Mesenchymal stem cell (in vitro differentiated cells and primary cell): ENCODE measurements around the gene EARS2.
A peak's percentile ranks its signal among the peaks of the same experiment; 100 is the strongest.

ENCODE experiments used
- DNase-seq: peaks from one replicate; pipeline ENCODE4 v3.0.0-alpha.2; 2013
- H2AFZ ChIP-seq: one replicate; pipeline ENCODE4 v1.6.1; 2013; ENCODE audit warnings: low read depth, mild to moderate bottlenecking, control low read depth, inconsistent platforms, low read length, moderate library complexity
- H2AK5ac ChIP-seq: 2 replicates; pipeline ENCODE4 v1.6.1; 2013; ENCODE audit warnings: low read length, moderate library complexity, mild to moderate bottlenecking, inconsistent platforms; ENCODE audit not compliant: severe bottlenecking
- H2BK120ac ChIP-seq: one replicate; pipeline ENCODE4 v1.6.1; 2013; ENCODE audit warnings: low read depth, mild to moderate bottlenecking, inconsistent platforms, low read length, moderate library complexity
- H2BK12ac ChIP-seq, 2 experiments: one replicate each; pipeline ENCODE4 v1.6.1; 2013; ENCODE audit warnings: inconsistent platforms in 2 of 2, low read length in 2 of 2, mild to moderate bottlenecking in 2 of 2, moderate library complexity in 2 of 2, control low read depth in 1 of 2
- H2BK15ac ChIP-seq: one replicate; pipeline ENCODE4 v1.6.1; 2013; ENCODE audit warnings: mild to moderate bottlenecking, low read depth, inconsistent platforms; ENCODE audit not compliant: poor library complexity, severe bottlenecking
- H2BK5ac ChIP-seq: 2 replicates; pipeline ENCODE4 v1.6.1; 2013; ENCODE audit warnings: low read depth, mild to moderate bottlenecking, low read length, control low read depth, inconsistent platforms; ENCODE audit not compliant: poor library complexity, severe bottlenecking
- H3K14ac ChIP-seq, 2 experiments: one replicate each; pipeline ENCODE4 v1.6.1; 2013; ENCODE audit warnings: inconsistent platforms in 2 of 2, low read length in 2 of 2, control low read depth in 1 of 2, mild to moderate bottlenecking in 1 of 2, moderate library complexity in 1 of 2
- H3K18ac ChIP-seq, 2 experiments: one replicate each; pipeline ENCODE4 v1.6.1; 2013; ENCODE audit warnings: inconsistent platforms in 2 of 2, low read length in 2 of 2, control low read depth in 1 of 2, low read depth in 1 of 2, mild to moderate bottlenecking in 1 of 2
- H3K23ac ChIP-seq, 2 experiments: one replicate each; pipeline ENCODE4 v1.6.1; 2013; ENCODE audit warnings: inconsistent platforms in 2 of 2, low read length in 2 of 2, mild to moderate bottlenecking in 2 of 2, moderate library complexity in 2 of 2, control low read depth in 1 of 2
- H3K27ac ChIP-seq: 2 replicates; pipeline ENCODE4 v1.5.1; 2013; ENCODE audit warnings: mild to moderate bottlenecking, moderate library complexity, low read length, control low read depth, inconsistent platforms; ENCODE audit not compliant: poor library complexity, severe bottlenecking
- H3K27me3 ChIP-seq, 2 experiments: 2 replicates each; pipeline versions ENCODE4 v1.6.1 to v1.7.0; 2013; ENCODE audit warnings: low read length in 2 of 2, mild to moderate bottlenecking in 2 of 2, moderate library complexity in 2 of 2, control low read depth in 1 of 2, inconsistent platforms in 1 of 2; ENCODE audit not compliant: control insufficient read depth in 1 of 2, insufficient read depth in 1 of 2
- H3K36me3 ChIP-seq, 2 experiments: 2 replicates each; pipeline versions ENCODE4 v1.6.1 to v1.7.0; 2013; ENCODE audit warnings: low read length in 2 of 2, control low read depth in 1 of 2, inconsistent platforms in 1 of 2, low read depth in 1 of 2, mild to moderate bottlenecking in 1 of 2; ENCODE audit not compliant: insufficient read depth in 2 of 2, control insufficient read depth in 1 of 2
- H3K4ac ChIP-seq, 2 experiments: one replicate each; pipeline ENCODE4 v1.6.1; 2013; ENCODE audit warnings: inconsistent platforms in 2 of 2, low read length in 2 of 2, mild to moderate bottlenecking in 2 of 2, moderate library complexity in 2 of 2, control low read depth in 1 of 2, low read depth in 1 of 2
- H3K4me1 ChIP-seq: 2 replicates; pipeline ENCODE4 v1.6.1; 2013; ENCODE audit warnings: low read depth, low read length, control low read depth; ENCODE audit not compliant: control insufficient read depth, insufficient read depth
- H3K4me2 ChIP-seq: 2 replicates; pipeline ENCODE4 v1.6.1; 2013; ENCODE audit warnings: low read length, mild to moderate bottlenecking, inconsistent platforms; ENCODE audit not compliant: poor library complexity, severe bottlenecking
- H3K4me3 ChIP-seq, 2 experiments: 2 replicates each; pipeline versions ENCODE4 v1.5.1 to v1.7.0; 2013; ENCODE audit warnings: low read length in 2 of 2, mild to moderate bottlenecking in 2 of 2, control low read depth in 1 of 2, low read depth in 1 of 2; ENCODE audit not compliant: insufficient read depth in 1 of 2
- H3K79me1 ChIP-seq: replicated peaks from 2 replicates; pipeline ENCODE4 v1.6.1; 2013; ENCODE audit warnings: mild to moderate bottlenecking, control low read depth, low read length, inconsistent platforms; ENCODE audit not compliant: poor library complexity, severe bottlenecking
- H3K9ac ChIP-seq: 2 replicates; pipeline ENCODE4 v1.7.0; 2013; ENCODE audit warnings: mild to moderate bottlenecking, low read length, moderate library complexity
- H3K9me3 ChIP-seq: 2 replicates; pipeline ENCODE4 v1.7.0; 2013; ENCODE audit warnings: mild to moderate bottlenecking, low read length; ENCODE audit not compliant: control insufficient read depth
- H4K8ac ChIP-seq: one replicate; pipeline ENCODE4 v1.6.1; 2013; ENCODE audit warnings: inconsistent platforms, mild to moderate bottlenecking, low read length, moderate library complexity
- H4K91ac ChIP-seq: one replicate; pipeline ENCODE4 v1.6.1; 2013; ENCODE audit warnings: mild to moderate bottlenecking, low read length, inconsistent platforms
- WGBS: methylation state at CpG from one replicate; pipeline ENCODE4 v1.1.7; 2013; ENCODE audit warnings: mixed read lengths; 5-methylcytosine and 5-hydroxymethylcytosine counted together

The EARS2 gene

DNA sequence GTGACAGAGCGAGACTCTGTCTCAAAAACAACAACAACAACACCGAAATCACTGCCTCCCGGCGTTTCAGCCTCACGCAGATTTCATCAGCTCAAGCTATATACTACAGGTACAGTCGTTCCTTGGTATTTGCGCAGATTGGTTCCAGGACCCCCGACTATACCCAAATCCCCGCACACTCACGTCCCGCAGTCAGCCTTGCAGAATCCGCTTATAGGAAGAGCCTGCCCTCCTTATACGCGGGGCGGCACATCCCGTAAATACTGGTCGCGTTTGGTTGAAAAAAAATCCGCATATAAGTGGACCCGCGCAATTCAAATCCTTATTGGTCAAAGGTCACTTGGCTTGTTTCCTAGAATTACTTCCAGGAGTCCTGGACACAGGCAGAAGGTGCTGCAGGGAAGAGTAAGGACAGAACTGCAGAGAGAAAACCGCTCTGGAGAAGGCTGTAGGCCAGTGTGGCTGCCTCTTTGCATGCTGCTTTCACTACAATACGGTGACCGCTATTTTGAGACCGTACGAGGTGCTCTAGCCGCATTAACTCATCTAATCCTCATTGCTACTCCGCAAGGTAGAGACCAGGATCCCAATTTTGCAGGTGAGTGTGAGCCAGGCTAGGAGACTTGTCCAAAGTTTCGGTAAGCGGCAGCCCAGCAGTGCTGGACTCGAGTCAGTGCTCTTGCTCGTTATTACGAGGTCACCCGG is 38.2 kb upstream of the EARS2 start:
- Histone ChIP-seq H3K4me2 (peak overlapping the region; percentile 94), H3K23ac (no peak overlapping the region), H2BK5ac (no peak overlapping the region), H2AFZ (no peak overlapping the region), H3K9me3 (no peaks in the 10 kb centered on the region), H4K91ac (peak overlapping the region; percentile 75), H3K4ac (peak overlapping the region; percentile 81 to 87), H2BK120ac (peak overlapping the region; percentile 85), H3K79me1 (peaks cover 3% of the 10 kb centered on the region), H3K14ac (peak overlapping the region in 1 of 2 experiments; percentile 47), H3K27ac (no peak overlapping the region), H2BK12ac (no peak overlapping the region), H3K9ac (peak overlapping the region; percentile 98), H3K36me3 (peaks cover 22 to 31% of the 10 kb centered on the region in 2 experiments), H3K4me3 (peak overlapping the region; percentile 93 to 100), H3K27me3 (no peaks in the 10 kb centered on the region), H2AK5ac (no peak overlapping the region), H4K8ac (peak overlapping the region; percentile 99), H3K18ac (peak overlapping the region; percentile 58 to 99), H2BK15ac (no peak overlapping the region), H3K4me1 (peaks cover 7% of the 10 kb centered on the region)
- peak; percentile 29 for DNase-seq
- WGBS, result 25% methylated on average over 34 of the region's 34 CpGs

DNA sequence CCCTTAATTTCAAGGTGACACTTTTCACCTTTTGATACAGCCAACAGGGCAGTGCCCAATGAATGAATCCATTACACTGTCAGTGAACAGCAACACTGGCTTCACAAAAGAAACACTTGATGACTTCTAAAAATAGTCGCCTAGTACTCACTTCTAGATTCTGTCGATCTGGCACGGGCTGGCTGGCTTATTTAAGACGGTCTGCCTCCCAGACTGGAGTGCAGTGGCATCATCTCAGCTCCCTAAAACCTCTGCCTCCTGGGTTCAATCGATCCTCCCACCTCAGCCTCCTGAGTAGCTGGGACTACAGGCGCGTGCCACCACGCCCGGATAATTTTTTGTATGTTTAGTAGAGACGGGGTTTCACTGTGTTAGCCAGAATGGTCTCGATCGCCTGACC is 37.0 kb upstream of the EARS2 start:
- Histone ChIP-seq H3K27ac (no peak overlapping the region), H3K18ac (no peak overlapping the region), H2BK15ac (no peak overlapping the region), H3K9ac (no peak overlapping the region), H3K14ac (no peak overlapping the region), H4K91ac (no peak overlapping the region), H2BK120ac (no peak overlapping the region), H4K8ac (peak overlapping the region; percentile 9), H3K4ac (no peak overlapping the region), H2AFZ (no peak overlapping the region), H2AK5ac (no peak overlapping the region), H3K36me3 (peaks cover 31 to 43% of the 10 kb centered on the region in 2 experiments), H3K4me2 (no peak overlapping the region), H3K23ac (no peak overlapping the region), H3K9me3 (no peaks in the 10 kb centered on the region), H3K4me3 (no peak overlapping the region), H2BK12ac (no peak overlapping the region), H2BK5ac (no peak overlapping the region), H3K79me1 (peaks cover 7% of the 10 kb centered on the region), H3K27me3 (no peaks in the 10 kb centered on the region), H3K4me1 (peaks cover 7% of the 10 kb centered on the region)
- 99% methylated on average over 12 of the region's 12 CpGs for WGBS
- DNase-seq, result no peak

DNA sequence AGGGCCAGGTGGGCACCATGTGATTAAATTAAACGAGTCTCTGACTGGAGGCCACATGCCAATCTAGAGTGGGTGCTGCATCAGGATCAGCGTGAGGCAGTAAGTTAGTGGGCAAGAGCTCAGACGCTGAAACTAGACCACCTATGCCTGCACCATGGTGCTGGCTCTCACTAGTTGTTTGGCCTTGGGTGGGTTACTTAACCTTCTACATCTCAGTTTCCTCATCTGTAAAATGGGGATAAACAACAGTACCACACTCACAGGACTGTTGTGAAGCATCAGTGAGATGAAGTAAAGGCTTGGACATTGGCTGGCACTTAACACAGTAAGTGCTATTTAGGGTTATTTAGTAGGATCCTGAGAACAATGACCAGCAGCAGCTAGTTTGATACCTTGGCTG is 33.0 kb upstream of the EARS2 start:
- Histone ChIP-seq H2BK15ac (no peak overlapping the region), H3K4me3 (no peak overlapping the region), H3K79me1 (peaks cover 17% of the 10 kb centered on the region), H3K9me3 (no peaks in the 10 kb centered on the region), H3K9ac (no peak overlapping the region), H3K27me3 (no peaks in the 10 kb centered on the region), H4K8ac (no peak overlapping the region), H3K4me1 (peaks cover 7% of the 10 kb centered on the region), H3K23ac (no peak overlapping the region), H3K4me2 (no peak overlapping the region), H2AFZ (no peak overlapping the region), H3K27ac (no peak overlapping the region), H3K18ac (no peak overlapping the region), H3K36me3 (peaks cover 58 to 75% of the 10 kb centered on the region in 2 experiments), H2AK5ac (no peak overlapping the region), H2BK5ac (no peak overlapping the region), H2BK120ac (no peak overlapping the region), H3K14ac (no peak overlapping the region), H4K91ac (no peak overlapping the region), H2BK12ac (no peak overlapping the region), H3K4ac (no peak overlapping the region)
- WGBS, result 100% methylated on average over 3 of the region's 3 CpGs
- no peak for DNase-seq

DNA sequence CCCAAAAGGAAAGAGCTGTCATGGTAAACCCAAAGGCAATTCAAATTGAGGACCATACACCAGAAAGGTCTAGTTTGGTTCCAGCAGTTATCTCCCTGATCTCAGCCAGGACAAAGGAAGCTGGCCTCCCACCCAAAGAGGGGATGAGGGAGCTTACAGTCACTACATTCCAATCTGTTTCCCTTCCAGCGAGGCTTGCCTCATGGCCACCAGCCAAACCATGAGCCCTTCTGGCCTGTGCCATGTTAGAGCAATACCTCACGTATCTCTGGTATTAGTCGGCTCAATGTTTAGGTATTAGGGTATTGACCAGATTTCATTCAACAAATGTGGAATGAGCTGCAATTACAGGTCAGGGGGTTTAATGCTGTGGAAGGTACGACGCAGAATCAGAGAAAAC is 30.6 kb upstream of the EARS2 start:
- Histone ChIP-seq H3K4me1 (peaks cover 2% of the 10 kb centered on the region), H2AK5ac (no peak overlapping the region), H4K8ac (no peak overlapping the region), H3K27me3 (no peaks in the 10 kb centered on the region), H2BK5ac (no peak overlapping the region), H3K18ac (no peak overlapping the region), H2BK12ac (no peak overlapping the region), H3K4me3 (no peak overlapping the region), H3K4ac (no peak overlapping the region), H3K9me3 (no peaks in the 10 kb centered on the region), H2BK120ac (no peak overlapping the region), H3K4me2 (no peak overlapping the region), H3K79me1 (peaks cover 23% of the 10 kb centered on the region), H3K9ac (peak overlapping the region; percentile 14), H2BK15ac (no peak overlapping the region), H4K91ac (no peak overlapping the region), H3K36me3 (peaks cover 59 to 77% of the 10 kb centered on the region in 2 experiments), H2AFZ (no peak overlapping the region), H3K27ac (no peak overlapping the region), H3K23ac (no peak overlapping the region), H3K14ac (no peak overlapping the region)
- peak; percentile 15 for DNase-seq
- 95% methylated on average over 5 of the region's 5 CpGs for whole genome bisulfite sequencing
